ENCODE results near the gene CILP2.

The CILP2 gene

DNA sequence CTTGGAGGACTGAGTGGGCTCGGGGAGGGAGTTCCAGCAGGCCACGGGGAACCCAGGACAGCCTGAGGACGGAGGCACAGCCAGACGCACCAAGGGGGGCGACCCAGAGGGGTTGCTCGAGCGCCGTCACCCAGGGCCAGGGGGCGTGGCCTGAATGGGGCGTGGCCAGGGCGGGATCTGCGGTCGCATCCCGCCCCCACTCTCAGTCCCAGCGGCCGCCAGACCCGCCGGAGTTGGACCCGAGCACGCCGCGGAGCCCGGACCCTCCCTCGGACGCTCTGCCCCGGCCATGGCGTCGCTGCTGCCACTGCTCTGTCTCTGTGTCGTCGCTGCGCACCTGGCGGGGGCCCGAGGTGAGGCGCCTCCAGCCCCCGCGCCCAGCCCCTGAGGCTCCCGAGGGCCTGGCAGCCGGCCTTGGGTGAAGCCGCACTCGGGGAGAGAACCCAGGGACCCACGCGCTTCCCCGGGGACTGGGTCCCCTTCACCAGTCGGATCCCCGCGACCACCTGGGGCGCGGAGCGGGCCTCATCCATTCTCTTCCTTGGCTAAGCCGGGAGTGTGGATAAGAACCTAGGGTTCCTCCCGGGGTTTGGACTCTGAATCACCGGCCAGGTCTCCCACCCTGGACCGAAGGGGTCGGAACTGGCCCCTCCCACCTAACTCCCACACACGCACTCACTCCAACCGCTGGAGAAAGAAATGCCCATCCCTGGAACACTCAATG lies at the start of gene CILP2:
Gene CILP2, plus strand, starts transcription at position 205 of the 724 bp plus-strand sequence. Its CDS starts 85 bp downstream, at position 290.
- FAIRE-seq = no peak

- FAIRE-seq = no peak
Observed at GRCh38 chr19:19488875-19489690, 49.0 kb upstream of the CILP2 start.

DNA sequence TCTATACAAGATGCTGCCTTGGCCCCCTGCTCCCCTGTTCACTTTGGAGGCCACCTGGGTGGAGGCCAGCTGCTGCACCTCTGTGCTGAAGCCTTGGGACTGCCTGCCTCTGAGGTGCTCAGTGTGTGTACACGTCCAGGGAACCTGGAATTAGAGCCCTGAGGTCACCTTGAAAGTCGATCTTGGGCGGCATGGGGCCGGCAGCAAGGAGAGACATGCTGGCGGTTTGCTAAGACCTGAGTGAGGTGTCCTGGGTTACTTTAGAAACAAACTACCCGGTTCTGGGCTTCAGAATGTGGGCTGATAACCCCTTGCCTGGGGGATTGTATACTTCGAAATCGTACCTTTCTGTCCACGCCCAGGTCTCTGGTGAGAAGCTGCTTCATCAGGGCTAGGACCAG lies 48.3 kb upstream of the CILP2 start:
- FAIRE-seq = no peak

DNA sequence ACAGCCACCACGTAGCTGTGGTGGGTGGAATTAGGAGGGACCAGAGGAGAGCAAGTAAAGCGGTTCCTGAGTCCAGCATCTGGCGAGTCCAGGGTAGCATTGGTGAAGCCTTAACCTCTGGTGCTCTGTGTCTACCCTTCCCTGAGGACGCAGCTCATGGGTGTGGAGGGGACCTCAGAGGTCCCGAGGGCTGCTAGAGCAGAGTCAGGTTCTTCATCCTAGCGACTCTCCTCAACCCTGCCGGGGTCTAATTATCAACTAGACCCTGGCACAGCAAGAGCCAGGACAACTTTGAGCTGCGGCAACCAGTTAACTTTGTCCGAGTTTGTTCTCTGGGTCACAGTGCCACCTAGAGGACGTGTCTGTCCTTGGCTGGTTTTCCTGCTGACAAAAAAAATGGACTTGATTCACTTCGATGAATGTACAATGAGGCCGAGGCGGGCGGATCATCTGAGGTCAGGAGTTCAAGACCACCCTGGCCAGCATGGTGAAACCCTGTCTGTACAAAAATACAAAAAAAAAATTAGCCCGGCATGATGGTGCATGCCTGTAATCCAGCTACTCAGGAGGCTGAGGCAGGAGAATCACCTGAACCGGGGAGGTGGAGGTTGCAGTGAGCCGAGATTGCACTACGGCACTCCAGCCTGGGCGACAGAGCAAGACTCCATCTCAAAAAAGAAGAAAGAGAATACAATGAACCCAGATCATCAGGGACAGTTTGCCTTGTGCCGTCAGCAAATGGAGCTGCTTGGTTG lies 47.7 kb upstream of the CILP2 start:
- FAIRE-seq = peak; percentile 80

DNA sequence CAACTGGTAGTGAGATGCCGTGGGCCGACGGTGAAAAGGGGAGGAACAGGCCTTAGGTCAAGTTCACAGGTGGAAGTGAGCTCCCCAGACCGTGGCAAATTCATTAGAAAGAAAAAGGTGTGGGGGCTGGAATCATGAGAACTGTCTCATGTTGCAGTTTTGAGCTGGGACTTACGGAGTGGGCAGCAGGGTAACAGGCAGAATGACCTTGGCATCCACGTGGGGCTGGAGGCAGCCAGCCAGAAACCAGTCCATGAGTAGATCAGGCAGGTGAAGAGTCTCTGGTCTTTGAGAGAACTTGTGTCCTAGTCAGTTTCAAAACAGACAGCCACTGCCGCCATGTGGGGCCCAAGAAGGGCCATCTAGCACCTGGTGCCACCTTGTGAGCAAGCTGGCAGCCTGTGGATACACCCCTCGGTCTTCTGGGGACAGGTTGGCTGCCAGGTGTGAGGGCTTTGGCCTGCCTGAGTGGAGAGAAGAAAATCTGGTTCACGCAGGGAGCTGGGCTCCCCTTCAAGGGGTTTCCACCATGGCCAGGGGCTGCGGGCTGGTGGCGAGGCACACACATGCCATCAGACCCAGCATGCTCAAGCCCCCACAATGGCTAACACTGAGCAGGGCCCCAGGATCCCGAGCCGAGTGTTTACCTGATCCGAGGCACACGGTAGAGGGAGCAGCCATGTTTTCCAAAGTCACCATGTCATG lies 46.6 kb upstream of the CILP2 start:
- no peak for FAIRE-seq

- FAIRE-seq = no peak
Observed at GRCh38 chr19:19492026-19492610, 45.9 kb upstream of the CILP2 start.

GRCh38 chr19:19493841-19494546 lies 44.1 kb upstream of the CILP2 start:
- FAIRE-seq = no peak

DNA sequence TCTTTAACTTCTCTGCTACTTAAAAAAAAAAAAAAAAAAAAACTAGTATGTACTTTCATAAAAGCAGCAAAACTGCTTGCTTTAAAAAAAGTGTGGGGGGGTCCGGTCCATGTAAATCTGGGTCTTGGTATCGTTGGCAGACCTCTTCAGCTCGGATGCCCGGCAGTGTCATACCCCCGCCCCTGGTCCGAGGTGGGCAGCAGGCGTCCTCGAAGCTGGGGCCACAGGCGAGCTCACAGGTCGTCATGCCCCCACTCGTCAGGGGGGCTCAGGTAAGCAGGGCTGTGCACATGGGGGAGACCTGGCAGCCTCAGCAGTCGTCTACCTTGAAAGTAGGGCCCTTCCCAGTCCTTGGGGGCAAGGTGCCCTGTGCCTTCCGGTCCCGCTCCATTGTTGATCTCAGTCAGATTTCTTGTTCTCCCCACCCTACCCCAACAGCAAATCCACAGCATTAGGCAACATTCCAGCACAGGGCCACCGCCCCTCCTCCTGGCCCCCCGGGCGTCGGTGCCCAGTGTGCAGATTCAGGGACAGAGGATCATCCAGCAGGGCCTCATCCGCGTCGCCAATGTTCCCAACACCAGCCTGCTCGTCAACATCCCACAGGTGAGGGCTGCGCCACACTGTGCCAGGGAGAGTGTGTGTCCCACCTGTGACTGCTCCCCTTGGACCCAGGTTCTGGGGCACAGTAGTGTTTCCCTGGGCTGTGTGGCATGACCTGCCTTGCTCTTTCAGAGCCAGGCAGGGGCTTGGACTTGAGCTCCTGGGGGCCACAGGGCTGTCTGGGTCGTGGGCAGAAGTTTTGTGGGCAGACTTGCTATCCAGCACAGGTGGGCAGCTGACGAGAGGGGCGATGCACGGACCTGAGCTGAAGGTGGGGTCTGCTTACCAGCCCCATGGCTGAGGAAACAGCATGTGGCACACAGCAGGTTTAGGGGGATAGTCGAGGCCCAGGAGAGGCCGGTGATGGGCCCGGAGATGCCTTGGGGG lies 42.2 kb upstream of the CILP2 start:
- FAIRE-seq = no peak

- FAIRE-seq = no peak
Observed at GRCh38 chr19:19498255-19498991, 39.6 kb upstream of the CILP2 start.

DNA sequence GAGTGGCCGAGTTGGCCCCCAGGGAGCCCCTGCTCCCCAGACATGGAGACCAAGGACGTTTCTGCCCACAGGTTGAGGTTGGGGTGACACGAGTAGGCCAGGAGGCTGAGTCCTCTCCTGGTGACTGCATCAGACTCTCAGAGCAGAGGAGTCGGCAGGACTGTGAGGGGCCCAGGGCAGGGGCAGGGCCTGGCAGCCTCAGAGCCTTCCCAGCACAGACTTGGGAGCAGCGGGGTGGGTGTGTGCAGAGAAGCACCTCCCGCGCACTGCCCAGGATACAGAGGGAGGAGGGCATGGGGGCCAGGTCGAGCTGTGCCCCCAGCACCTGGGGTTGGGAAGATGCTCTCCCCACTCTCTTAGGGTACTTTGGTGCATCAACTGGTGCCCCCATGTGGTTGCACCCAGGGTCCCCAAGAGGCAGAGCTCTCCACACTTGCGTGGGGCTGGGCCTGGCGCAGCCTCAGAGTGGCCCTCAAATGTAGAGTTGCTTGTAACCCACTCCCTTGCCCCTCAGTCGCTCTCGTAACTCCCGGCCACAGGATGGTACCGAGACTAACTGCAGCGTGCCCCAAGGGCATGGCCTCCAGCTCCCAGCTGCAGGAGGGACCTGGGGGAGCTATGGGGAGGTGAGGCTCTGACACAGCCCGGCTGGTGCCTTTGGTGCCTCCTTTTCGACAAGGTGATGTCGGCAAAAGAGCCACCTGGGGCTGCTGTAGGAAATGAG lies 38.6 kb upstream of the CILP2 start:
- FAIRE-seq = no peak

- no peak for FAIRE-seq
Observed at GRCh38 chr19:19500975-19501644, 37.0 kb upstream of the CILP2 start.

DNA sequence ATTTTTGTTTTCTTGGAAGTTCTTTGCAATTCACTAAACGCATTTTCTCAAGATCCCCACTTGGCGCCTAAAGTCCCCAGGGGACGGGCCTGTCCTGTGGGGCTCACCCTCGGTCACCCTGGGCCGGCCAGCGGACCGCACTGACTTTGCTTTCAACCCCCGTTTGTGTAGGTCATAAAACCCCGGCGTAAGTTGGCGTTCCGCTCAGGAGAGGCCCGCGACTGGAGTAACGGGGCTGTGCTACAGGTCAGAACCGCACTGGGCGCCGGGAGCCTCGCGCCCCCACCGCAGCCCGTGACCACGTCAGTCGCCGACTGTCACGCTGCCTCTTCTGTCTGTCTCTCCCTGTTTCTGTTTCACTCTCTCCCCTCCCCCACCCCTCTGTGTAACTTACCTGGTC lies 36.3 kb upstream of the CILP2 start:
- FAIRE-seq = no peak

- FAIRE-seq = no peak
Observed at GRCh38 chr19:19502281-19502680, 35.8 kb upstream of the CILP2 start.

DNA sequence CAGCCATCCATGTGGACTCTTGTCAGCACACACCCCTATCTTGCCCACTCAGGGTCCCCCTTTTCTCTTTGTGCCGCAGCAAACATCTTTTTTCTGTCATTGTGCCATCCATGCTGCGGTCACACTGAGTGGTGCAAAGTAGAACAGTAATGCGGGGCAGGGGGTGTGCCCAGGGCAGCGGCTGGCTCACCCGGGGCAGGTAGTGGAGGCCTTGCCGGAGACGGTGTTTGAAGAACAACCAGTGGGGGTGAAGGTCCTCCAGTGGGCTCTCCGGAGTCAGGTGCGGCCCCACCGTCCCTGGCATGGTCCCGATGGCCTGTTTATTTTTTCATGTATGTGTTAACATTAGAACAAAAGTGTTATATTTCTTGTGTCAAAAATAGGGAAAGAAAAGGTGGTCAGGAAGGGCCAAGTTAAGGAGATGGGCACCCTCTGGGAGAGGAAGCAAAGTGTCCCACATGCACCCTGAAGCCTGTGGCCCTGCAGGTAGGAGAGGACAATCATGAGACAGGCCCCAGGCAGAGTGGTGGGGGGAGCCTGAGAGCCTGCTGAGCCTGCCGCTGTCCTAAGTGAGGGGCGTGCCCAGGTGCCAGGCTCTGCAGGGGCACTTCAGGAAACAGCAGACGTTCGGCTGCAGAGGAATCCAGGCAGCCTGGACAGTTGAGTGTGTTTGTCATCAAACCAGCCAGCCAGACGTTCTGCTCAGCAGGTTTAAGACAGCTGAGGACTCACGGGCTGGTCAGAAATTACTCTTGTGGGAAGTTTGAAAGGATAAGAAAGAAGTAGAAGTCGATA lies 35.1 kb upstream of the CILP2 start:
- no peak for FAIRE-seq

DNA sequence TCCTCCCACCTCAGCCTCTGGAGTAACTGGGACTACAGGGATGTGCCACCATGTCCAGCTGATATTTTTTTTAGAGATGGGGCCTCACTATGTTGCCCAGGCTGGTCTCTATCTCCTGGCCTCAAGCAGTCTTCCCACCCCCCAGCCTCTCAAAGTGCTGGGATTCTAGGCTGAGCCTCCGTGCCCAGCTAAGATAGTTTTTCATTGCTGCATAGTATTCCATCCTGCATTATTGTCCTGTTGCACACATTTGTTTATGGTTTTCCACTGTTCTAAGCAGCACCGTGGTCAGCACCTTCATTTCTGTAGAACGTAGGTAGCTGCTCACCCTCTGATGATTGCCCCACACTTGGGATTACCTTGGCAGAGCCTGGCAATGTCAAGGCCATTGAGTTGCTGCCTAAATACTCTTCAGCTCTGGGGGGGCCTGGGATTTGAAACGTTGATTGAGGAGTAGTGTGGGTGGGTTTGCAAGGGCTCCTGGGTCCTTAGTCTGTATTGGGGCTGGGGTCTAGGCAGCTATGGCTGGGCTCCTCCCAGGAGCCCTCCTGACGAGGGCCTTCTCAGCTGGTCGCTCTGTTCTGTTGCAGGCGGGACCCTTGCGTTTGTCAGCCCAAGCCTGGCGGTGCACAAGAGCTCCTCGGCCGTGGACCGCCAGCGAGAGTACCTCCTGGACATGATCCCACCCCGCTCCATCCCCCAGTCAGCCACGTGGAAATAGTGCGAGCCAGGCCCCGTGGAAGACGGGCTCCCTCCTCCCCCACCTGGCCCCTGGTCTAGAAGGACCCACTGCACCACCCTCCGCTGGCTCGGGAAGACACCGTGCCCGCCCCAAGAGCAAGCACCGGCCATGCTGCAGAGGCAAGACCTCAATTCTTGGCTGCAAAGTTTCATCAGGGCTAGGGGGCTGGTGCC lies 33.1 kb upstream of the CILP2 start:
- FAIRE-seq = no peak

DNA sequence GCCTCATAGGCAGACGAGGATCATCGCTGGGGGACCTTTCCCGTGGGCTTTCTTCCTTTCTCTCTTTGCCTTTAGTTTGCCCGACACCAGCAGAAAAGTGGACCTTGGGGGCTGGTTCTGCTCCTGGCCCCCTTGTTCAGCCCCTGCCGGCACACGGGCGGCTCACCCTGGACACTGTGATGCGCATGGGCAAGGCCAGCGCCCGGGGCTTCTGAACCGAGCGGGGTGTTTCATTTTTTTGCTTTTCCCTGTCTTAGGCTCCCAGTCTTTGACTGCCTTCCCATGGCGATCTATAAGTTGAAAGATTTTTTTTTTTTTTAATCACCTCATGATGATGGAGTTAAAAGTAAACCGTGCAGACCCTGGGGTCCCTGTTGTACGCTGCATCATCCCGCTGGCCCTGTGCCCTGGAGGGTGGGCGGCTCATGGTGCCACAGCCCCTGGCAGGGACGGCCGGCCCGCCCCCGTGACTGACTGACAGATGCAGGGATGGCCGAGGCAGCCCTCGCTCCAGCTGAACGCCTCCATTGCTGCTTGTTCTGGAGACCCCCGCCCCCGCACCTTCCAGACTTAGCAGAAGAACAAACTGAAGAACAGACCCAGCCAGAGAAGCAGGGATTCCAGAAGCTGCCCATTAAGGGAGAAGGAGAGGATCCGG lies 32.3 kb upstream of the CILP2 start:
- FAIRE-seq = no peak
